Lung (tissue), 12 donors: Measurements from ENCODE around the gene POLN. TPM values are rescaled to one million over a fixed set of nuclear protein-coding genes. Genes with fewer than 3 reads are reported as not detected.
A peak's percentile ranks its signal among the peaks of the same experiment; 100 is the strongest.

Experiments
- ATAC-seq: fragments of 200-7000 bp; cut with Tn5 transposase; one replicate; pipeline ENCODE4 v1.9.1; 2020; ENCODE audit warnings: moderate number of reproducible peaks; ENCODE audit not compliant: insufficient read depth, low FRiP score
- DNase-seq, 3 donors: peaks; one replicate each; pipeline ENCODE4 v3.0.0-alpha.2; 2013 to 2017
- H3K27ac ChIP-seq, 2 donors: one replicate each; pipeline ENCODE4 v1.5.1; 2013; ENCODE audit warnings: mild to moderate bottlenecking in 2 of 2, moderate library complexity in 2 of 2, control low read depth in 1 of 2, inconsistent platforms in 1 of 2, low read depth in 1 of 2, low read length in 1 of 2
- H3K27me3 ChIP-seq, 3 donors: one replicate each; pipeline ENCODE4 v1.5.1; 2013; ENCODE audit warnings: low read length in 2 of 3; ENCODE audit not compliant: control insufficient read depth in 3 of 3, insufficient read depth in 3 of 3
- H3K36me3 ChIP-seq, 4 donors: one replicate each; pipeline ENCODE4 v1.5.1; 2013; ENCODE audit warnings: low read length in 4 of 4, mild to moderate bottlenecking in 1 of 4, moderate library complexity in 1 of 4; ENCODE audit not compliant: control insufficient read depth in 4 of 4, insufficient read depth in 4 of 4
- H3K4me1 ChIP-seq, 5 donors: one replicate each; pipeline ENCODE4 v1.5.1; 2013; ENCODE audit warnings: low read length in 5 of 5, mild to moderate bottlenecking in 2 of 5, moderate library complexity in 1 of 5; ENCODE audit not compliant: control insufficient read depth in 5 of 5, insufficient read depth in 5 of 5
- H3K4me3 ChIP-seq: one replicate; pipeline ENCODE4 v1.5.1; 2013; ENCODE audit warnings: mild to moderate bottlenecking, control low read depth, moderate library complexity
- H3K9ac ChIP-seq, 2 donors: one replicate each; pipeline ENCODE4 v1.5.1; 2013; ENCODE audit warnings: low read length in 2 of 2, control low read depth in 1 of 2; ENCODE audit not compliant: insufficient read depth in 1 of 2
- H3K9me3 ChIP-seq, 4 donors: one replicate each; pipeline ENCODE4 v1.5.1; 2013; ENCODE audit warnings: low read length in 3 of 4, mild to moderate bottlenecking in 1 of 4, moderate library complexity in 1 of 4; ENCODE audit not compliant: control insufficient read depth in 4 of 4, insufficient read depth in 3 of 4
- WGBS, 2 donors: extraction: QIAGEN DNeasy Blood & Tissue Kit; methylation state at CpG; one replicate each; pipeline ENCODE4 v1.1.7; 2013; 5-methylcytosine and 5-hydroxymethylcytosine counted together
- polyA plus RNA-seq, 2 donors: library from polyadenylated mRNA; stranded (reverse); fragments of 200-250 nt; gene quantifications; one replicate each; pipeline ENCODE4 v1.2.1, GENCODE V29; 2013
- total RNA-seq, 2 donors: library from RNA; depleted of rRNA in 1 of 2; stranded (reverse); fragments of >200 nt in 1 of 2; gene quantifications; one replicate each; pipeline ENCODE4 v1.2.1, GENCODE V29; 2014 to 2021
- TF ChIP-seq, protein P1 (sequence below): IDR thresholded peaks from 2 replicates; pipeline ENCODE4 v1.5.1; 2012; ENCODE audit warnings: mild to moderate bottlenecking; ENCODE audit errors: control extremely low read depth, extremely low read depth
- donor health status: control.
- donor health status: control.
- donor health status: Bipolar disorder and iron deficiency.
- donor health status: healthy.
- donor health status: DM: yes; HTN: yes; CAD: no.

POLN gene
- total and polyA plus RNA-seq, 4 donors = 0.68 to 3.7 (median 2.2) TPM

GRCh38 chr4:2059726-2060602, 182.0 kb downstream of the POLN start:
- ATAC-seq = no peak
- no peak overlapping the region for H3K9ac ChIP-seq
- H3K9me3 ChIP-seq = no peaks in the 10 kb centered on the region
- H3K27ac ChIP-seq = no peak overlapping the region
- 4% methylated on average over 53 to 102 of the region's 102 CpGs for WGBS, 2 donors
- TF ChIP-seq, protein P1, sequence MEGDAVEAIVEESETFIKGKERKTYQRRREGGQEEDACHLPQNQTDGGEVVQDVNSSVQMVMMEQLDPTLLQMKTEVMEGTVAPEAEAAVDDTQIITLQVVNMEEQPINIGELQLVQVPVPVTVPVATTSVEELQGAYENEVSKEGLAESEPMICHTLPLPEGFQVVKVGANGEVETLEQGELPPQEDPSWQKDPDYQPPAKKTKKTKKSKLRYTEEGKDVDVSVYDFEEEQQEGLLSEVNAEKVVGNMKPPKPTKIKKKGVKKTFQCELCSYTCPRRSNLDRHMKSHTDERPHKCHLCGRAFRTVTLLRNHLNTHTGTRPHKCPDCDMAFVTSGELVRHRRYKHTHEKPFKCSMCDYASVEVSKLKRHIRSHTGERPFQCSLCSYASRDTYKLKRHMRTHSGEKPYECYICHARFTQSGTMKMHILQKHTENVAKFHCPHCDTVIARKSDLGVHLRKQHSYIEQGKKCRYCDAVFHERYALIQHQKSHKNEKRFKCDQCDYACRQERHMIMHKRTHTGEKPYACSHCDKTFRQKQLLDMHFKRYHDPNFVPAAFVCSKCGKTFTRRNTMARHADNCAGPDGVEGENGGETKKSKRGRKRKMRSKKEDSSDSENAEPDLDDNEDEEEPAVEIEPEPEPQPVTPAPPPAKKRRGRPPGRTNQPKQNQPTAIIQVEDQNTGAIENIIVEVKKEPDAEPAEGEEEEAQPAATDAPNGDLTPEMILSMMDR = no peak
- no peak overlapping the region for H3K4me3 ChIP-seq
- H3K36me3 ChIP-seq = no peaks in the 10 kb centered on the region
- H3K4me1 ChIP-seq = peaks cover 0 to 12% (median 0%) of the 10 kb centered on the region in 5 donors
- DNase-seq = peak in 1 of 3 donors; percentile 8
- H3K27me3 ChIP-seq = peaks cover 23 to 26% (median 24%) of the 10 kb centered on the region in 3 donors

DNA sequence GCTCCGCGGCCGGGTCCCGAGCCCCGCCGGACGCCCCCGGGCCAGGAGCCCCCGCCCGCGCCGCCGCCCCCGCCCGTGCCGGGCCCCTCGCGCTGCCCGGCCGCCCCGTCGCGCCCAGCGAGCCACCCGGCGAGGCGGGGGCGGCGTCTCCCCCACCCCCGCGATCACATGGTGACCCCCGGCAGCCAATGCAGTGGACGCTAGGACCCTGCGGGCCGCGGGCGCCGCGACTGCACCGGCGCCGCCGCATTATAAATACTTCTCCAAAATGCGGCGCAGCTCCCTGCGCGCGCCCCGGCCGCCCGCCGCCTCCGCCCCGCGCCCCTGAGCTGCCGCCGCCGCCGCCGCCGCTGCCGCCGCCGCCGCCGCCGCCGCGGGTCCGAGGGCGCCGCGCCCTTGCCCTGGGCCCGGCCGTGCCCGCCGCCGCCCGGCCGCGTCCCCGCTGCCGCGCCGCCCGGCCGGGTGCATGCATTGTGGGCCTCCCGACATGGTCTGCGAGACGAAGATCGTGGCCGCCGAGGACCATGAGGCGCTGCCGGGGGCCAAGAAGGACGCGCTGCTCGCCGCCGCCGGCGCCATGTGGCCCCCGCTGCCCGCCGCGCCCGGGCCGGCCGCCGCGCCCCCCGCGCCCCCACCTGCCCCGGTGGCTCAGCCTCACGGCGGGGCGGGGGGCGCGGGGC, 182.7 kb downstream of the POLN start, which contains the start of gene NAT8L:
Gene NAT8L, plus strand, starts transcription at position 282 of the 680 bp plus-strand sequence. Its CDS starts 185 bp downstream, at position 467.
- Histone ChIP-seq H3K9me3 (no peaks in the 10 kb centered on the region), H3K36me3 (no peaks in the 10 kb centered on the region), H3K4me3 (peak within 1 kb of the TSS; percentile 33), H3K4me1 (peaks cover 0 to 12% (median 0%) of the 10 kb centered on the region in 5 donors), H3K27ac (no peak within 1 kb of the TSS), H3K9ac (no peak within 1 kb of the TSS), H3K27me3 (peaks cover 24 to 28% (median 26%) of the 10 kb centered on the region in 3 donors)
- ATAC-seq (no peak), DNase-seq (peak; percentile 19 to 61 (median 58))
- WGBS, 2 donors = 0 to 1% methylated on average over 16 to 119 of the region's 119 CpGs
- TF ChIP-seq, protein P1 = no peak

GRCh38 chr4:2058264-2059045, 183.5 kb downstream of the POLN start:
- Histone ChIP-seq H3K4me1 (peaks cover 0 to 12% (median 0%) of the 10 kb centered on the region in 5 donors), H3K4me3 (peak overlapping the region; percentile 33), H3K9me3 (no peaks in the 10 kb centered on the region), H3K9ac (no peak overlapping the region), H3K27me3 (peaks cover 26 to 30% (median 26%) of the 10 kb centered on the region in 3 donors), H3K36me3 (no peaks in the 10 kb centered on the region), H3K27ac (no peak overlapping the region)
- DNase-seq = peak in 1 of 3 donors; percentile 15
- no peak for ATAC-seq
- TF ChIP-seq, protein P1 = no peak
- WGBS, 2 donors = 0 to 2% methylated on average over 36 to 93 of the region's 93 CpGs
